ENCODE results near the gene PACS1. TPM values are rescaled to one million over a fixed set of nuclear protein-coding genes. Genes with fewer than 3 reads are reported as not detected.

PACS1 gene
- total RNA-seq, result 18.6 and 39.6 TPM in 2 replicates

GRCh38 chr11:66069715-66070603, at the start of gene PACS1:
Gene PACS1, plus strand, starts transcription at chr11:66070272. Its CDS starts 215 bp downstream, at chr11:66070487.

GRCh38 chr11:66026017-66026529, 44.0 kb upstream of the PACS1 start, which contains the start of gene CATSPER1:
Gene CATSPER1, minus strand, starts transcription at chr11:66026479. Its CDS starts 100 bp downstream, at chr11:66026379.

DNA sequence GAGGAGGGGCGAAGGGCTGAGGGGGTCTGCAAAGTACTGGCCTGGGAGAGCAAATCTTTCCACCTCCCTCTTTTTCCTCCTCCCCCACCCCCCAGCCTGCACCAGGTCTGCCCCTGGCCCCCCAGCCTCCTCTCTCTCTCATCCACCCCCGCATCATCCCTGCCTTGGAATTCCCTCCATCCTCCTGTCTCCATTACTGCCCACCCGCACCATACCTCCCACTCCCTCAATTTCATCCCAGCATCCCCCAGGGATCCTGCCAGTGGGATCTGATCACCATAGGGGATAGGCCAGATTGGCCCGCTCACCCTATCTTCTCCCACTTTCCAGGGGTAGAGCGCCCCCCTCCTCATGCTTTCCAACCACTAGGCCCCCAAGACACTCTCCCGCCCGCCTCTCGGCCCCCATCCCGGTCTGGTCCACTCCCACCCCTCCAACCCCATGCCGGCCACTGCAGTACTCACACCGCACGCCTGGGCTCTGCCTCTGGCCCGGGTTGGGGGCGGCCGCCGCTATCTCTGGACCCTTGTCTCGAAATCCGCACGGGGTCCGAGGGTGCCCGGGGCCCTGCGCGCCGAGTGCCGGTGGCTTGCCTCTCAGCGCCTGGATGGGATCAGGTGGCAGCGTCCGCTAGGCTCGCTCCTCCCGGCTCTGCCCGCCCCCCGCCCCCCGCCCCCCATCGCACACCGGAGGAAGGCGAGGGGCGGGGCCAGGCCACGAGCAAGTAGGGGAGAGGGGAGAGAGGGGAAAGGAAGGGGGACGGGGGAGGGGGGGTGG, 21.3 kb upstream of the PACS1 start, which contains the start of gene GAL3ST3:
Gene GAL3ST3, minus strand, starts transcription at position 615 of the 777 bp plus-strand sequence. CDS start 3,746 bp downstream, outside the sequence.

GRCh38 chr11:66051766-66052663, 18.1 kb upstream of the PACS1 start, which contains the start of gene SF3B2:
Gene SF3B2, plus strand, starts transcription at chr11:66052364. Its CDS starts 21 bp downstream, at chr11:66052385.

GRCh38 chr11:66268244-66268951, 198.3 kb downstream of the PACS1 start, which contains the start of gene RAB1B:
Gene RAB1B, plus strand, starts transcription at chr11:66268639. Its CDS starts 41 bp downstream, at chr11:66268680.

GRCh38 chr11:66277471-66278362, 207.6 kb downstream of the PACS1 start, which contains the start of gene CNIH2:
Gene CNIH2, plus strand, starts transcription at chr11:66278175. Its CDS starts 282 bp downstream, at chr11:66278457.

GRCh38 chr11:66288671-66289547, 218.8 kb downstream of the PACS1 start, which contains the start of gene YIF1A:
Gene YIF1A, minus strand, starts transcription at chr11:66289143. Its CDS starts 158 bp downstream, at chr11:66288985.

GRCh38 chr11:66291706-66292542, 221.9 kb downstream of the PACS1 start, which contains the start of gene TMEM151A:
Gene TMEM151A, plus strand, starts transcription at chr11:66291894. Its CDS starts 120 bp downstream, at chr11:66292014.

Other genes with a start within 250 kb of the PACS1 start
- 0.36 and 0.38 TPM in 2 replicates for gene SNX32, start 236.3 kb upstream of the PACS1 start, total RNA-seq
- 1,607 and 1,727 TPM in 2 replicates for gene CFL1, start 212.1 kb upstream of the PACS1 start, total RNA-seq
- 43.1 and 58.9 TPM in 2 replicates for gene MUS81, start 209.8 kb upstream of the PACS1 start, total RNA-seq
- gene EFEMP2, start 197.5 kb upstream of the PACS1 start, total RNA-seq, result 31.4 and 48.0 TPM in 2 replicates
- gene CTSW, start 190.4 kb upstream of the PACS1 start, total RNA-seq, result not detected in 2 replicates
- 156 and 220 TPM in 2 replicates for gene FIBP, start 181.8 kb upstream of the PACS1 start, total RNA-seq
- 83.5 and 102 TPM in 2 replicates for gene CCDC85B, start 179.6 kb upstream of the PACS1 start, total RNA-seq
- 7.4 and 10.2 TPM in 2 replicates for gene FOSL1, start 169.9 kb upstream of the PACS1 start, total RNA-seq
- gene C11orf68, start 151.2 kb upstream of the PACS1 start, total RNA-seq, result 11.2 and 19.3 TPM in 2 replicates
- 215 and 233 TPM in 2 replicates for gene DRAP1, start 150.8 kb upstream of the PACS1 start, total RNA-seq
- gene TSGA10IP, start 124.8 kb upstream of the PACS1 start, total RNA-seq, result under 0.01 TPM in 1 of 2 replicates, not detected in the other
- gene SART1, start 108.5 kb upstream of the PACS1 start, total RNA-seq, result 64.8 TPM in 2 replicates
- 32.8 and 37.5 TPM in 2 replicates for gene EIF1AD, start 68.1 kb upstream of the PACS1 start, total RNA-seq
- gene BANF1, start 67.8 kb upstream of the PACS1 start, total RNA-seq, result 17.5 and 25.1 TPM in 2 replicates
- 0.09 and 0.56 TPM in 2 replicates for gene CST6, start 58.3 kb upstream of the PACS1 start, total RNA-seq
- gene CATSPER1, start 43.8 kb upstream of the PACS1 start, total RNA-seq, result 0.09 TPM in 2 replicates
- gene GAL3ST3, start 21.1 kb upstream of the PACS1 start, total RNA-seq, result not detected in 2 replicates
- 106 and 108 TPM in 2 replicates for gene SF3B2, start 17.9 kb upstream of the PACS1 start, total RNA-seq
- 13.4 and 26.9 TPM in 2 replicates for gene KLC2, start 187.4 kb downstream of the PACS1 start, total RNA-seq
- 75.9 and 80.9 TPM in 2 replicates for gene RAB1B, start 198.4 kb downstream of the PACS1 start, total RNA-seq
- gene CNIH2, start 207.9 kb downstream of the PACS1 start, total RNA-seq, result 0.09 TPM in 2 replicates
- 186 and 228 TPM in 2 replicates for gene YIF1A, start 218.9 kb downstream of the PACS1 start, total RNA-seq
- gene TMEM151A, start 221.6 kb downstream of the PACS1 start, total RNA-seq, result 0.66 TPM in 1 of 2 replicates, not detected in the other
- under 0.01 and 1.1 TPM in 2 replicates for gene CD248, start 246.8 kb downstream of the PACS1 start, total RNA-seq

Data from endothelial cell of coronary artery (primary cell).